ENCODE data around the gene HYOU1.
"Not testable (repeated sequence)": the region's sequence is repeated elsewhere in the genome, so short reads cannot be mapped to it uniquely, and the experiment has no call there.

The HYOU1 gene

DNA sequence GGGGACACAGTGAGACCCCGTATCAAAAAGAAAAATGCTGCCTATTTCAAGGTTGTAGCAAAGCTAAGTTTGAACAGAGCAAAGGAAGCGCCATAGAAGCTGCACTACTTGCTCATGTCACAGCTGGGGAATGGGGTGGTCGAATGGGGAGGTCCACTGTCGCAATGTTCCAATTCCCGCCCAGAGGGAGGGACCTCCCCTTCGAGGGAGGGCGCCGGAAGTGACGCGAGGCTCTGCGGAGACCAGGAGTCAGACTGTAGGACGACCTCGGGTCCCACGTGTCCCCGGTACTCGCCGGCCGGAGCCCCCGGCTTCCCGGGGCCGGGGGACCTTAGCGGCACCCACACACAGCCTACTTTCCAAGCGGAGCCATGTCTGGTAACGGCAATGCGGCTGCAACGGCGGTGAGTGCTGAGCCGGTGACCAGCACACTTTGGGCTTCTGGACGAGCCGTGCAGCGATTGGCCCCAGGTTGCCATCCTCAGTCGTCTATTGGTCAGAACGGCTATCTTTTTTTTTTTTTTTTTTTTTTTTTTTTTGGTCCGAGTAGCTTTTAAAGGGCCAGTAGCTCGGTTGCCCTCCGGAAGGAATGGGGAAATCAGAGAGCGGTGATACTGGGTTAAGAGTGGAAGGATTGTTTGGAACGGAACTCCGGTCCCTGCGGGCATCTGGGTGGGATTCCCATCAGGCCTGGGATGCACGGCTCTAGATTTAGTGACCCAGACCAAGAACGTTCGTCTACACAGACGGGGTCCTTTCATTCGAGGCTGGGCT, 27.8 kb upstream of the HYOU1 start, which contains the start of gene HMBS:
TSS of gene HMBS (plus strand) at position 219 of the 774 bp plus-strand sequence. CDS start at position 372, 153 bp downstream.
- DNase-seq, result peak; percentile 95

- DNase-seq, result no peak
Measured at GRCh38 chr11:119081682-119082260, 24.8 kb upstream of the HYOU1 start.

- no peak for DNase-seq
Measured at GRCh38 chr11:119078675-119079420, 21.8 kb upstream of the HYOU1 start.

- no peak for DNase-seq
Measured at GRCh38 chr11:119077839-119078238, 20.8 kb upstream of the HYOU1 start.

DNA sequence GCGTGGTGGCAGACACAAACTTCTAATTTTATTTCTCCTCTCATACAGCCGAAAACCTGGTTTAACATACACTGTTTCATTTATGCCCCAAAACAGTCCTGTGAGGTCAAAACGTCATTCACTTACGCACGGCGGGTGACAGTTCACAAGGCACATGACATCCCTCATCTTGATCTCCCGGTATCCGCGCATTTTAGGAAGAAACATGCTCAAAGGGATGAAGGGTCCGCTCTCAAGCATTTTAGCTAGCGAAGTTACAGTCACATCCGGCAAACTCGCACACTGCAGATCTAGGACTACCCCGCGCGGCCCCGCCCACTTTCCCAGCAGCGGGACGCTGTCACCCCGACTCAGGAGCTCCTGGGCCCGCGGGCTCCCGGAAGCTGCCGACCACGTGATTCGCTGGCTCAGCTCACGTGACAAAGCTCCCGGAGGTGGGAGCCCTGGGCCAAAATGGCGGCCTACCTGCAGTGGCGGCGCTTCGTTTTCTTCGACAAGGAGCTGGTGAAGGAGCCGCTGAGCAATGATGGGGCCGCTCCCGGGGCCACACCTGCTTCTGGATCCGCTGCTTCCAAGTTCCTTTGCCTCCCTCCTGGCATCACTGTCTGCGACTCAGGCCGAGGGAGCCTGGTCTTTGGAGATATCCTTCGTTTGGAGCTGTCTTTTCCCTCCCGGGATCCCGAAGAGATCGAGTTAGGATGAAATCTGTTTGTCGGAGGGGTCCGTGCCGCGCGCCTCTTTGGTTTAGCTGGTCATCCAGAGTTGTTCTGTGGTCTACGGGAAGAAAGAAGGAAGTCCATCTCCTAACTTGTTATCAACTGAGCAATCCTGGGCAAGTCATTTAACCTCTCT, 10.6 kb upstream of the HYOU1 start, which contains the start of gene VPS11:
TSS of gene VPS11 (plus strand) at position 448 of the 852 bp plus-strand sequence. CDS start at position 454, 6 bp downstream.
- peak; percentile 95 for DNase-seq

- DNase-seq, result peak; percentile 44
Measured at GRCh38 chr11:119065369-119065768, 8.4 kb upstream of the HYOU1 start.

DNA sequence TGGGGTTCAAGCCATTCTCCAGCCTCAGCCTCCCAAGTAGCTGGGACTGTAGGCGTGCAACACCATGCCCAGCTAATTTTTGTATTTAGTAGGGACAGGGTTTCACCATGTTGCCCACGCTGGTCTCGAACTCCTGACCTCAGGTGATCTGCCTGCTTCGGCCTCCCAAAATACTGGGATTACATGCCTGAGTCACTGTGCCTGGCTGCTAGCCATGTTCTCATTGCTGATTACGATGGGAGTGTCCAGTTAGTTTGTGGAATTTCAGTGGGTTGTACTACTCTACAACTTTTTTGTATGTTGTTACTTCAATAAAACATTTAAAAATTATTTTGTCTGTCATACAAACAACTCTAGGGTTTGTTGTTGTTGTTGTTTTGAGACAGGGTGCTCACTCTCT, 5.8 kb upstream of the HYOU1 start:
- DNase-seq, result no peak

GRCh38 chr11:119061256-119061655, 4.3 kb upstream of the HYOU1 start:
- no peak for DNase-seq

GRCh38 chr11:119059128-119059527, 2.1 kb upstream of the HYOU1 start:
- not testable (repeated sequence) for DNase-seq

GRCh38 chr11:119056421-119056999, 495 bp downstream of the HYOU1 start:
- DNase-seq, result peak; percentile 42

DNA sequence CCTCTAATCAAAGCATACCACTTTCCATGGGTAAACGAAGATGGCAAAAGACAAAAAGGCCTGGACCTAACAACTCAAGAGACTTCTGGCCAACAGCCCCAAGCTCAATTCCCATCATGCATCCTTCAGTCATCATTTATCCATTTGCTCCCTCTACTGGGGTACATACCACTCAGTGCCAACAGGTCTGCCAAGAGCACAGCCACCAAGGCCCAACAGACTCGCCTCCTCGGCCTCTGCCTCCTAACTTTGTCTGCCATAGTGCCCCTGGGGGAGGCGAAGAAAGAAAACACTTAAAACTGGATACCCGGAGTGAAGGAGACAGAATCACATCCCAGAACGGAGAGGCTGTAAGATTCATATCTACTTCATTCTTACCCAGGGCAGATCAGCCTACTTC, 1.1 kb downstream of the HYOU1 start:
- peak; percentile 18 for DNase-seq

DNA sequence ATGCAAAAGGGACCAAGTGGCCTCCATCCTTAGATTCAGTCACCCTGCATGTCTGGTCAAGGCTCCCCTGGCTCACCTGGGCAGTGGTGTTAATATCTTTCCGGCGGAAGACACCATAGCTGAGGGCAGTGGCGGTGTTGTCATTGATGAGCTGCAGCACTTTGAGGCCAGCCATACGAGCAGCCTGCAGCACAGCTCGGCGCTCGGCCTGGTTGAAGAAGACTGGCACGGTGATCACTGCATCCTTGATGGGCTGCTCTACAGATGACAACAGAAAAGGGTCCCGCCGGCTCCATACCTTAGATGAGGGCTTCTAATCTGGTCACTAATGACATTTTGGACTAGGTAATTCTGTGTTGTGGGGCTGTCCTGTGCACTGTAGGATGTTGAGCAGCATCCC, 2.6 kb downstream of the HYOU1 start:
- DNase-seq, result no peak

DNA sequence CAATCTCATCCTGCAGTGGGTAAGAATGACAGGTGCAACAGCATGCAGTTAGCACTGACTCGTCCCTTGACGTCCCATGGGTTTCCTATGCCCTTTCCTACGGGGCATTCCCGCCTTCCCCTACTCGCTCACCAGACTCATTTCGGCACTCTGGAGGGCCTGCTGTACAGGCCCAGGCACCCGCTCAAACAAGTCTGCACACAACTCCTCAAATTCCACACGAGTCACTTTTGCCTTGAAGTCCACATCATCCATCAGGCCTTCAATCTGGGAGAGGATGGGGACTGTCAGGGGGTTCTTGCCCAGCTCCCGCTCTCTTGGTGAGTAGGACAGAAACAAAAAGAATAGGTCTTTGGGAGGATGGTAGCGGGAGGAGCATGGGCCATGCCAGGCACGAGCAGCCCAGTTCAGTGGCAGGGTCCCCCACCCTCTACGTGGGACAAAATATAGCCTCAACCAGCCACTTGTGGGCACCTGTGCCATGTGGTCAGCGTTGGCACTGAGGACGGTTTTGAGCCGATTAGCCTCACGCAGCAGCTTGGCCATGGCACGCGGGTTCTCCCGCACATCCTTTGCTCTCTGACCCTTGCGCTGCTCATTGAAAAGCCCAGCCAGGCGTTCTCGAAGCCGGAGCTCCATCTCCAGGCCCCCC, 4.7 kb downstream of the HYOU1 start:
- DNase-seq, result no peak

GRCh38 chr11:119051440-119052162, 5.4 kb downstream of the HYOU1 start:
- no peak for DNase-seq

- no peak for DNase-seq
Measured at GRCh38 chr11:119049081-119049480, 7.9 kb downstream of the HYOU1 start.

DNA sequence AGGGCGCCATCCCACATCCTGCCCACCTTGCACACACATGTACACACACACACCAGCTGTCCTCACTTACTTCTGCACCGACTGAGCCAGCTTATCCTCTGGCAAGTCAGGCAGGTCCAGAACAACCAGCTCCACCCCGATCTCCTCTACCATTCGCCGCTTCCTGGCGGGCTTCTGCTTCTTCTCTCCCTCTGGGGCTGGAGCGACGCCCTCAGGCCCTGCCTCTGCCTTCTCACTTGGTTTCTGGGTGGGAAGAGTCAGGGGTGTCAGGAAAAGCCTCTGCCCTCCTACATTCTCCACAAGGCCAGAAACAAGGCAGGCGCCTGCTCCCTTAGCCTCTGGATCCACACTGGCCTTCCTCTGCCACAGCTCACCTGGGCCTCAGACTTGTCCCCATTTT, 8.4 kb downstream of the HYOU1 start:
- no peak for DNase-seq

GRCh38 chr11:119047205-119047604, 9.8 kb downstream of the HYOU1 start:
- no peak for DNase-seq

DNA sequence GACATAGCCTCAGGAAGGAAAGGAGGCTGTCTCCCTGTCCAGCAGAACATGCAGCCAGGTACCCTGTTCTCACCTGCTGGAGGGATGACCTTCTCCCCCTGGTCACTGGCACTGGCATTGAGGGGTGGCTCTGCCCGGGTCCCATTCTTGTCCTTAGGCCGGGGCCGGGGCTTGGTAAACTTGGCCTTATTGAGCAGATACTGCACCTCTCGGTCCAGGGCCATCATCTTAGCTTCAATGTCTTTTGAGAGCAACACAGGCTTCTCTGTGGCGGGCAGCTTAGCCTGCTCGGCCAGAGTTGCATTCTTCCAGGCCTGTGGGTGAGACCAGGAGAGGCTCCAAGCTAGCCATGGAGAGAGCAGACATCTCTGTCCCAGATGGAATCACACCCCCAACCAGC, 10.5 kb downstream of the HYOU1 start:
- DNase-seq, result no peak

DNA sequence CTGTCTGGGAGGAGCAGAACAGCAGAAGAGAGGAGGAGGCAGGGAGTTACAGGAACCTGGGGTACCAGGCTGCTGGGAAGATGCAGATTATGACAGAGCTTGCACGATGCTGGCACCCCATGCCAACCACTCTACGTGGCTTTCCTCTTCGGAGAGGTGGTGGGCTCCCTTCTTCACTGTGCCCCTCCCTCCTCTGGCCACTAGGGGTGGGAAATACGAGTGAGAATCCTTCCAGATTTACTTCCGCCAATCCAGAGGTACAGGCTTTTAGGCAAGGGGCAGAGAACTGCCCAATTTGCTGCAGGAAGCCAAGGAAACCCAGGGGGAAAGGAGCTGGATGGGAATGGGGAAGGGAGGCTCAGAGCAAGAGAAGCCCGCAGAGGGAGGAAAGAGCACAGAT, 12.3 kb downstream of the HYOU1 start:
- DNase-seq, result peak; percentile 23

DNA sequence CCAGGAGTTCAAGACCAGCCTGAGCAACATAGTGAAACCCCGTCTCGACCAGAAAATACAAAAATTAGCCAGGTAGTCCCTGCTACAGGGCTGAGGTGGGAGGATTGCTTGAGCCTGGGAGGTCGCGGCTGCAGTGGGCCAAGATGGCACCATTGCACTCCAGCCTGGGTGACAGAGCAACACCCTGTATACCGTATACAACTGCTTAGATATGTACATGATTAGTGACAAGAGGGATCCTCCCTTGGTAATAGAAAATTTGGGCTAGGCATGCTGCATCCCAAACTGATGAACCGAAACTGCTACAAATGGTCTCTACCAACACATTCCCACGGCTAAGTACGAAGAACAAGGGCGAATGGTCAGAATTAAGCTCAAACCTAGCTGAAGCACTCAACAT, 14.1 kb downstream of the HYOU1 start:
- DNase-seq, result no peak

Data from NCI-H82 (cell line).